BJ (cell line): ENCODE results near the gene AQP9. TPM values are rescaled to one million over a fixed set of nuclear protein-coding genes. Genes with fewer than 3 reads are reported as not detected.

Source experiments
- CTCF ChIA-PET: fragments of 350-600 bp; formaldehyde crosslinking; extraction: SDS; loops from one replicate; lab custom pipeline; 2021; ENCODE audit warnings: antibody characterized with exemption, inconsistent platforms; lab: Yijun Ruan, JAX
- POLR2A ChIA-PET: fragments of 300-600 bp; sonication (Branson Sonifier 250); formaldehyde crosslinking; extraction: SDS; loops from one replicate; lab custom pipeline; 2021; ENCODE audit warnings: antibody characterized with exemption; lab: Charles Lee
- DNase-seq: peaks from one replicate; pipeline ENCODE4 v3.0.0-alpha.2; 2011; ENCODE audit warnings: low read depth
- H3K27me3 ChIP-seq: 2 replicates; pipeline ENCODE4 v1.6.0; 2011; ENCODE audit warnings: low read length; ENCODE audit not compliant: control insufficient read depth, insufficient read depth
- H3K36me3 ChIP-seq: 2 replicates; pipeline ENCODE4 v1.5.1; 2011; ENCODE audit warnings: low read length; ENCODE audit not compliant: control insufficient read depth, insufficient read depth
- H3K4me3 ChIP-seq: 2 replicates; pipeline ENCODE4 v1.5.1; 2011; ENCODE audit warnings: low read depth, mild to moderate bottlenecking, control low read depth, low read length
- CTCF ChIP-seq: IDR thresholded peaks from 2 replicates; pipeline ENCODE4 v1.5.1; 2011; ENCODE audit warnings: low read depth, mild to moderate bottlenecking, control low read depth, inconsistent platforms, low read length, moderate library complexity; ENCODE audit not compliant: insufficient read depth
- polyA plus RNA-seq: library from polyadenylated mRNA; depleted of rRNA; stranded (reverse); fragments of >200 nt; gene quantifications from 2 replicates; pipeline ENCODE4 v1.2.3, GENCODE V29; 2011

The AQP9 gene
- polyA plus RNA-seq, 1 experiment = not detected

GRCh38 chr15:58174709-58175108 lies 36.5 kb downstream of the AQP9 start:
- POLR2A ChIA-PET = no interaction called here
- no peak for TF ChIP-seq CTCF
- H3K4me3 ChIP-seq = no peak overlapping the region
- CTCF ChIA-PET = interaction anchor here (0.6 to 3.7 kb wide), 4 partner anchors 7 to 1952 kb away, joined by 3 to 18 read pairs (median 3); no protein-coding TSS in a partner anchor
- no peak for DNase-seq
- H3K36me3 ChIP-seq = no peaks in the 10 kb centered on the region
- H3K27me3 ChIP-seq = peaks cover 2% of the 10 kb centered on the region

DNA sequence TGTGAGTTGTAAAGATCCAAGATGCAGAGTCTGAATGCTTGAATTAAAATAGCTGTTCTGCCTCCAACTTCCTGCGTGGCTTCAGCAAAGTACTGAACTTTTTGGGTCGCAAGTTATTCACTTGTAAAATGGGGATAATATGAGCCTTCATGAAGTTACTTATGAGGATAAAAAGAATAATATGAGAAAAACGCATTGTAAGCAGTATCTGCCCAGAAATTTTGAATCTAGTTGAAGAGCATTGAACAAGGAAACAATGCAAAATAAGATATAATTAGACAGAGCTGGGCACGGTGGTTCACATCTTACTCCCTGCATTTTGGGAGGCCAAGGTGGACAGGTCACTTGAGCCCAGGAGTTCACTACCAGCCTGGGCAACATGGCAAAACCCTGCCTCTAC lies 37.8 kb downstream of the AQP9 start:
- DNase-seq = no peak
- Histone ChIP-seq H3K27me3 (peaks cover 2% of the 10 kb centered on the region), H3K4me3 (no peak overlapping the region), H3K36me3 (no peaks in the 10 kb centered on the region)
- POLR2A ChIA-PET = no interaction called here
- CTCF ChIA-PET = interaction anchor here (1.2 kb wide), 1 partner anchor 9 kb away, joined by 4 read pairs; no protein-coding TSS in a partner anchor
- TF ChIP-seq CTCF = no peak

DNA sequence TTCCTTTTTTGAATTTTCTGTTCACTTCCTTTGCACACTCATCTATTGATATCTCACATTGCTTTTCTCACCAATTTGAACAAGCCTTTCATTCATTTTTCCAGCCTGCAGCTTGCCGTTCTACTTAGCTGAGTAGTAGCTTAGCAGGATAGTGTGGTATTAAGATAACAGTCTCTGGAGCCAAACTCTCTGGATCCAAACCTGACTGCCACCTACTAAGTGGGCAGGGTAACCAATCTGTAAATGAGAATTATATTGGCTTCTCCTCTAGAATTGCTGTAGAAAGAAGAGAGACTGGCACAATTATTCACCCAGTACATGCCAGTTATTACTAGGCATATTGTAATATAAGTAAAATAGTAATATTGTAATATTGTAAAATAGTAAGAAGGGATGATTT lies 40.5 kb downstream of the AQP9 start:
- Histone ChIP-seq H3K4me3 (no peak overlapping the region), H3K27me3 (no peaks in the 10 kb centered on the region; the same call in 1 of the 2 replicates), H3K36me3 (no peaks in the 10 kb centered on the region)
- ChIA-PET POLR2A (no interaction called here), CTCF (no interaction called here)
- TF ChIP-seq CTCF = no peak
- no peak for DNase-seq

GRCh38 chr15:58179206-58179605 lies 41.0 kb downstream of the AQP9 start:
- no peak overlapping the region for H3K4me3 ChIP-seq
- H3K27me3 ChIP-seq = no peaks in the 10 kb centered on the region; the same call in 1 of the 2 replicates
- POLR2A ChIA-PET = no interaction called here
- TF ChIP-seq CTCF = no peak
- CTCF ChIA-PET = interaction anchor here (1.0 kb wide), 1 partner anchor 140 kb away, joined by 3 read pairs; no protein-coding TSS in a partner anchor
- DNase-seq = no peak
- no peaks in the 10 kb centered on the region for H3K36me3 ChIP-seq

GRCh38 chr15:58179741-58180381 lies 41.7 kb downstream of the AQP9 start:
- Histone ChIP-seq H3K27me3 (no peaks in the 10 kb centered on the region; the same call in 1 of the 2 replicates), H3K36me3 (no peaks in the 10 kb centered on the region), H3K4me3 (no peak overlapping the region)
- TF ChIP-seq CTCF = no peak
- POLR2A ChIA-PET = interaction anchor here (0.6 kb wide), 1 partner anchor 40 kb away, joined by 3 read pairs; no protein-coding TSS in a partner anchor
- no peak for DNase-seq
- CTCF ChIA-PET = interaction anchor here (1.0 kb wide), 2 partner anchors 12 to 141 kb away, joined by 3 read pairs; no protein-coding TSS in a partner anchor
